ENCODE results near the gene BMPER.

BMPER gene

GRCh38 chr7:34077168-34077567, 171.8 kb downstream of the BMPER start:
- no peak for ATAC-seq
- TF ChIP-seq CSRNP3 (CRISPR knock-in tag; IDR thresholded peaks at IDR 0.05) (no peak), ISL1 (CRISPR knock-in tag; IDR thresholded peaks at IDR 0.05) (no peak), ESRRG (CRISPR knock-in tag; IDR thresholded peaks at IDR 0.05) (no peak), SNAI2 (CRISPR knock-in tag; IDR thresholded peaks at IDR 0.05) (no peak), RARB (CRISPR knock-in tag; IDR thresholded peaks at IDR 0.05) (no peak), ZFP30 (CRISPR knock-in tag; IDR thresholded peaks at IDR 0.05) (no peak), CSDC2 (CRISPR knock-in tag; IDR thresholded peaks at IDR 0.05) (no peak), ZNF8 (CRISPR knock-in tag; IDR thresholded peaks at IDR 0.05) (no peak), ARNTL (CRISPR knock-in tag; IDR thresholded peaks at IDR 0.05; ENCODE audit: borderline replicate concordance, low read depth) (no peak), TOX (CRISPR knock-in tag; IDR thresholded peaks at IDR 0.05; ENCODE audit: borderline replicate concordance) (no peak), CREB5 (CRISPR knock-in tag; IDR thresholded peaks at IDR 0.05; ENCODE audit: low read depth) (no peak), ZNF565 (CRISPR knock-in tag; conservative IDR thresholded peaks at IDR 0.05; ENCODE audit: low read depth) (no peak), GLIS3 (CRISPR knock-in tag; IDR thresholded peaks at IDR 0.05) (no peak), PPARA (CRISPR knock-in tag; IDR thresholded peaks at IDR 0.05; ENCODE audit: borderline replicate concordance) (no peak), BACH2 (CRISPR knock-in tag; IDR thresholded peaks at IDR 0.05; ENCODE audit: borderline replicate concordance) (no peak), TCF4 (CRISPR knock-in tag; IDR thresholded peaks at IDR 0.05; ENCODE audit: borderline replicate concordance) (no peak)
- TF ChIP-seq, protein P1, sequence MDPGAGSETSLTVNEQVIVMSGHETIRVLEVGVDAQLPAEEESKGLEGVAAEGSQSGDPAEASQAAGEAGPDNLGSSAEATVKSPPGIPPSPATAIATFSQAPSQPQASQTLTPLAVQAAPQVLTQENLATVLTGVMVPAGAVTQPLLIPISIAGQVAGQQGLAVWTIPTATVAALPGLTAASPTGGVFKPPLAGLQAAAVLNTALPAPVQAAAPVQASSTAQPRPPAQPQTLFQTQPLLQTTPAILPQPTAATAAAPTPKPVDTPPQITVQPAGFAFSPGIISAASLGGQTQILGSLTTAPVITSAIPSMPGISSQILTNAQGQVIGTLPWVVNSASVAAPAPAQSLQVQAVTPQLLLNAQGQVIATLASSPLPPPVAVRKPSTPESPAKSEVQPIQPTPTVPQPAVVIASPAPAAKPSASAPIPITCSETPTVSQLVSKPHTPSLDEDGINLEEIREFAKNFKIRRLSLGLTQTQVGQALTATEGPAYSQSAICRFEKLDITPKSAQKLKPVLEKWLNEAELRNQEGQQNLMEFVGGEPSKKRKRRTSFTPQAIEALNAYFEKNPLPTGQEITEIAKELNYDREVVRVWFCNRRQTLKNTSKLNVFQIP (CRISPR knock-in tag; IDR thresholded peaks at IDR 0.05; ENCODE audit: borderline replicate concordance, low read depth): no peak
- TF ChIP-seq, protein P2, sequence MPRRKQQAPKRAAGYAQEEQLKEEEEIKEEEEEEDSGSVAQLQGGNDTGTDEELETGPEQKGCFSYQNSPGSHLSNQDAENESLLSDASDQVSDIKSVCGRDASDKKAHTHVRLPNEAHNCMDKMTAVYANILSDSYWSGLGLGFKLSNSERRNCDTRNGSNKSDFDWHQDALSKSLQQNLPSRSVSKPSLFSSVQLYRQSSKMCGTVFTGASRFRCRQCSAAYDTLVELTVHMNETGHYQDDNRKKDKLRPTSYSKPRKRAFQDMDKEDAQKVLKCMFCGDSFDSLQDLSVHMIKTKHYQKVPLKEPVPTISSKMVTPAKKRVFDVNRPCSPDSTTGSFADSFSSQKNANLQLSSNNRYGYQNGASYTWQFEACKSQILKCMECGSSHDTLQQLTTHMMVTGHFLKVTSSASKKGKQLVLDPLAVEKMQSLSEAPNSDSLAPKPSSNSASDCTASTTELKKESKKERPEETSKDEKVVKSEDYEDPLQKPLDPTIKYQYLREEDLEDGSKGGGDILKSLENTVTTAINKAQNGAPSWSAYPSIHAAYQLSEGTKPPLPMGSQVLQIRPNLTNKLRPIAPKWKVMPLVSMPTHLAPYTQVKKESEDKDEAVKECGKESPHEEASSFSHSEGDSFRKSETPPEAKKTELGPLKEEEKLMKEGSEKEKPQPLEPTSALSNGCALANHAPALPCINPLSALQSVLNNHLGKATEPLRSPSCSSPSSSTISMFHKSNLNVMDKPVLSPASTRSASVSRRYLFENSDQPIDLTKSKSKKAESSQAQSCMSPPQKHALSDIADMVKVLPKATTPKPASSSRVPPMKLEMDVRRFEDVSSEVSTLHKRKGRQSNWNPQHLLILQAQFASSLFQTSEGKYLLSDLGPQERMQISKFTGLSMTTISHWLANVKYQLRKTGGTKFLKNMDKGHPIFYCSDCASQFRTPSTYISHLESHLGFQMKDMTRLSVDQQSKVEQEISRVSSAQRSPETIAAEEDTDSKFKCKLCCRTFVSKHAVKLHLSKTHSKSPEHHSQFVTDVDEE (CRISPR knock-in tag; IDR thresholded peaks at IDR 0.05): no peak
- TF ChIP-seq, protein P3, sequence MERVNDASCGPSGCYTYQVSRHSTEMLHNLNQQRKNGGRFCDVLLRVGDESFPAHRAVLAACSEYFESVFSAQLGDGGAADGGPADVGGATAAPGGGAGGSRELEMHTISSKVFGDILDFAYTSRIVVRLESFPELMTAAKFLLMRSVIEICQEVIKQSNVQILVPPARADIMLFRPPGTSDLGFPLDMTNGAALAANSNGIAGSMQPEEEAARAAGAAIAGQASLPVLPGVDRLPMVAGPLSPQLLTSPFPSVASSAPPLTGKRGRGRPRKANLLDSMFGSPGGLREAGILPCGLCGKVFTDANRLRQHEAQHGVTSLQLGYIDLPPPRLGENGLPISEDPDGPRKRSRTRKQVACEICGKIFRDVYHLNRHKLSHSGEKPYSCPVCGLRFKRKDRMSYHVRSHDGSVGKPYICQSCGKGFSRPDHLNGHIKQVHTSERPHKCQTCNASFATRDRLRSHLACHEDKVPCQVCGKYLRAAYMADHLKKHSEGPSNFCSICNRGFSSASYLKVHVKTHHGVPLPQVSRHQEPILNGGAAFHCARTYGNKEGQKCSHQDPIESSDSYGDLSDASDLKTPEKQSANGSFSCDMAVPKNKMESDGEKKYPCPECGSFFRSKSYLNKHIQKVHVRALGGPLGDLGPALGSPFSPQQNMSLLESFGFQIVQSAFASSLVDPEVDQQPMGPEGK (CRISPR knock-in tag; IDR thresholded peaks at IDR 0.05; ENCODE audit: borderline replicate concordance): no peak

GRCh38 chr7:34078864-34079263, 173.5 kb downstream of the BMPER start:
- no peak for ATAC-seq
- no peak for TF ChIP-seq ZC3H10 (CRISPR knock-in tag; IDR thresholded peaks at IDR 0.05)
- TF ChIP-seq SNAI2 (CRISPR knock-in tag; IDR thresholded peaks at IDR 0.05): no peak
- no peak for TF ChIP-seq GLIS3 (CRISPR knock-in tag; IDR thresholded peaks at IDR 0.05)
- TF ChIP-seq TOX (CRISPR knock-in tag; IDR thresholded peaks at IDR 0.05; ENCODE audit: borderline replicate concordance): no peak
- TF ChIP-seq ZNF70 (CRISPR knock-in tag; IDR thresholded peaks at IDR 0.05): no peak
- no peak for TF ChIP-seq CSRNP3 (CRISPR knock-in tag; IDR thresholded peaks at IDR 0.05)
- TF ChIP-seq ZNF8 (CRISPR knock-in tag; IDR thresholded peaks at IDR 0.05): no peak
- no peak for TF ChIP-seq TCF4 (CRISPR knock-in tag; IDR thresholded peaks at IDR 0.05; ENCODE audit: borderline replicate concordance)
- no peak for TF ChIP-seq ZNF565 (CRISPR knock-in tag; conservative IDR thresholded peaks at IDR 0.05; ENCODE audit: low read depth)
- TF ChIP-seq PPARA (CRISPR knock-in tag; IDR thresholded peaks at IDR 0.05; ENCODE audit: borderline replicate concordance): no peak
- no peak for TF ChIP-seq ESRRG (CRISPR knock-in tag; IDR thresholded peaks at IDR 0.05)
- TF ChIP-seq ISL1 (CRISPR knock-in tag; IDR thresholded peaks at IDR 0.05): no peak

Measured in SK-N-SH treated with all-trans-retinoic acid at 6 μM for 48 hours (cell line).